Cardiac septum (tissue), 1 donor: Measurements from ENCODE around the gene CCM2. TPM values are rescaled to one million over a fixed set of nuclear protein-coding genes. Genes with fewer than 3 reads are reported as not detected.

Experiments used
- DNase-seq: peaks from one replicate; pipeline ENCODE4 v3.0.0-alpha.2; 2020; ENCODE audit warnings: low spot score
- intact Hi-C: fragments of 100-400 bp; cut with DNase I; formaldehyde crosslinking; loops from one replicate; pipeline ENCODE4 v1.14.0; 2022
- total RNA-seq: library from RNA; stranded (reverse); fragmentation: NEBNext Ultra II Directional; extraction: Animal tissue kit (Norgen Biotek cat#: 25700); gene quantifications from one replicate; pipeline ENCODE4 v1.2.1, GENCODE V29; 2021
- donor health status: DM: no; HTN: no; CAD: no.

Gene CCM2
- total RNA-seq, 1 donor from 2014 or later = 35.3 TPM

GRCh38 chr7:45053941-45054340 lies 53.9 kb downstream of the CCM2 start:
- no peak for DNase-seq
- intact Hi-C loops = no loop called here

DNA sequence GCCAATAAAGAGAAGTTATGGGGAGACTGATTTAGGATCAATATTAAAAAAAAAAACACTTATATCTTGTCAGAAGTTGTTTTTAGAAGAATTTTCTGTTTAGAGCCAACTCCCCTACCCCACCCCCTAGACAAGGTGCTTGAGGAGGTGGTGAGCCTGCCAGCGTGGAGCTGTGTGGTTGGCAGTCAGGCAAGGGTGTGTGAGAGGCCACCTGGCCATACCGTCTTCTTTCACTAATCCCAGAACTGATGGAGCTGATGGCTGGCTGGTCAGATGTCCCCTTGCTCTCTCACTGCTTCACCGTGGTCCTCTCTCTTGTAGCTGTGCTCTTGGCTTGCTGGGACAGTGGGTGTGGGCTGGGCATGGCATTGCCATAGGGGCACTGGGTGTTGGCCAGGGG lies 54.4 kb downstream of the CCM2 start:
- intact Hi-C loops = no loop called here
- no peak for DNase-seq

GRCh38 chr7:45055016-45055415 lies 55.0 kb downstream of the CCM2 start:
- intact Hi-C loops = no loop called here
- DNase-seq = no peak

GRCh38 chr7:45055594-45056219 lies 55.7 kb downstream of the CCM2 start:
- intact Hi-C loops = no loop called here
- no peak for DNase-seq

GRCh38 chr7:45057878-45058277 lies 57.9 kb downstream of the CCM2 start:
- no peak for DNase-seq
- intact Hi-C loops = no loop called here

DNA sequence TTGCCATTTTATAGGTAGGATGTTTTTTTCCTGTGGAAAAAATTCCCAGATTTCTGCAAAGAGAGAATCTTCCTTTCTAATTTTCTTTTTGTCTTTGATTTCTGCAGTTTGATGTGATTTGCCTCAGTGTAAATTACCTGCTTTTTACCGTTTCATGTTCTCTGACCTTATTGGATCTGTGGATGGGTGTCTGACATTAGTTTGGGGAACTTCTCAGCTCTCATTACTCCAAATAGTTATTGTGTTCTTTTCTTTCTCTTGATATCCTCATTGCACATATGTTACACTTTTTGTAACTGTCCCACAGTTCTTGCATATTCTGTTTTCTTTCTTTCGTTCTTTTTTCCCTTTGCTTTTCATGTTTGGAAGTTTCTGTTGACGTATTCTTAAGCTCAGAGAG lies 60.3 kb downstream of the CCM2 start:
- intact Hi-C loops = no loop called here

DNA sequence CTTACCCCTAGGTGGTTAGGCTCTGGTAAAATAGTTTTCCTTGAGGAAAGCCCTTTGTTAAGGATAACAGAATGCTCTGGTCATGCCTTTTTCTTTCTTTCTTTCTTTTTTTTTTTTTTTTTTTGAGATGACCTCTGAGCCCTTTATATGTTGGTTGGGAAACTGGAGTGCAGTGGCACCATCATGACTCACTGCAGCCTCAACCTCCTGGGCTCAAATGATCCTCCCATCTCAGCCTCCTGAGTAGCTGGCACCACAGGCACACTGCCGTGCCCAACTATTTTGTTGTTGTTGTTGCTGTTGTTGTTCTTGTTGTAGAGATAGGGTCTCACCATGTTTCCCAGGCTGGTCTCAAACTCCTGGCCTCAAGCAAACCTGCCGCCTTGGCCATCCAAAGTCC lies 61.4 kb downstream of the CCM2 start:
- DNase-seq = no peak
- intact Hi-C loops = no loop called here

More for the DNA sequence above, 60.3 kb downstream of the CCM2 start:
- DNase-seq = no peak

DNA sequence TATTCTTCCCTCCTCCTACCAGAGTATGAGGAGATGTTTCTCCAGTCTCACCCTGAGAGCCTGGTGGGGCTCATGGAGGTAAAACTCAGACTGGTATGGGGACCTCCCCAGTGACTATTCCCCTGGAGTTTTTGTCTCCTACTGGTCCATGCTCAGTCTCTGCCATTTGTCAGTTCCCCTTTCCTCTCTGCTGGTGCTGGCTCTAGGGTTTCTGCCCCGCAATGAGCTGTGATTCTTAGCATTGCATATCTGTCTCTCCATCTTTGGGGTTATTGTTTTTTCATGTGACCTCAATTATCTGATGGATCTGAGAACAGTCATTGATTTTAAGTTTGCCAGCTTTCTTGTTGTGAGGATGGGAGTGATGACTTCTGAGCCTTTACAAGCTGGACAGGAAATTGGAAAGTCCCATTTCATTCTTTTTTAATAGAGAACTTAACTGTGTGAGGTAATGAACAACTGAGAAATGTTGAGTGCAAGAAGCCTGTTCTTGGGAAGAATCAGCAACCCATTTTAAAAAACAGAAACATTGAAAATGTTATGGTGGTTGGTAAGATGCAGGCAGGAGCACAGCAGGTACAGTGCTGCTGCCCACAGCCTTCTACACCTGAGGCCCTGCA lies 61.9 kb downstream of the CCM2 start:
- no peak for DNase-seq
- intact Hi-C loops = no loop called here

- DNase-seq = no peak
- intact Hi-C loops = no loop called here
These were observed 64.2 kb downstream of the CCM2 start for GRCh38 chr7:45064047-45064725.

DNA sequence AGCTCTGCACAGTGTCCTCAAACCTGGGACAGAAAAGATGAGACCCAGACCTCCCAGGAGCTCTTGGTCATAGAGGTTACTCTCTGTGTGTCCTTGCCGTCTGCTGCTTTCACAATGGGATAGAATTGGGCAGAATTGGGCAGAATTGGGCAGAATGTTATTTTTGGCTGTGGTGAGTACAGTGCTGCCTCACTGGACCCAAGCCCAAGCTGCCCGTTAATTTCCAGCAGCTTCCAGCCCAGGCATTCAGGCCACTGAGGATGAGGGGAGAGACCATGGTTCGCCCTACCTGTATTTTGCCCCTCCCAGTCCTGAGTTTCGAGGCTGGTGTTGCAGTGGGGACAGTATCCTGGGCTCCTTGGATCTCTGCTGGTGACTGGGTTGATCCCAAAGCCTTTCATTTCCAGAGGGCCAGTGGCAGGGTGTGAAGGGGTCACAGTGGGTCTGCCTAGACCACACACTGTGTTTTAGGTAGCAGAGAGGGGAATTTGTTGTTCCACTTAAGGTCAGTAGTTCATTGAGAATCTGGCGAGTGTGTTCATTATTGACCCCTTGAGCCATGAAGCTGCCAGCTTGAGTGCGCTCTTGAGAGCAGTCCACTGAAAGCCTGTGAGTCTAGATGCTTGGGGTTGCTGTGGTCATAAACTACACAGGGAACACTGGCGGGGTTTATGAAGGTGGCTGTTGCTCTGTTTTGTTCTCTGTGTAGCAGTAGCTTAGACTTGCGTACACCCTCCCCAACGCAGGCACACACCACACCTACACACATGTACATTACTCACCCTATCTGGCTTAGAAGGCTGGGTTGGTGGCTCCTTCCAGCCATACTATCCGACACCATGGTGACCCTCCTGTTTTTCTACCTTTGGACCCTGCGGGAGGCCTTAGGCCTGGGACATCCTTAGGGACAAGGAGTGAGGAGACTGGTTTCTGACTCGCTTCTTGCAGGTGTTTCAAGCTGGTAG lies 65.3 kb downstream of the CCM2 start:
- intact Hi-C loops = no loop called here
- DNase-seq = no peak

DNA sequence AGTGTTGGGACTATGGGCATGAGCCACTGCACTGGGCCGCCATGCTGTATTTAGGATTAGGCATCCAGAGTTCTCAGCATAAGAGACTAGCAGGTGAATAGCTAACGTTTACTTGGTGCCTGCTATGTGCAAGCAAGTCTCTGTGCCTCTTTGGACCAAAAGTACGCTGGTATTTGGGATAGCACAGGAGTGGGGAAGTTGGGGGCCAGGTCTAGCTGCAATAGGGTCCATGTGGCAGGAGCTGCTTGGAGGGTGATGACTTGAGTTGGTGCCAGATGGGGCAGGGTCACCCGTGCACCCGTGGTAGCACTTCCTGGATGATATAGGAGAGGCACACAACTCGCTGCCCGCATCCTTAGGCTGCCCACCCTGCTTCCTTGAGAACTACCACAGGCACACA lies 66.4 kb downstream of the CCM2 start:
- intact Hi-C loops = no loop called here
- DNase-seq = no peak

- intact Hi-C loops = no loop called here
- DNase-seq = no peak
These were observed 67.6 kb downstream of the CCM2 start for GRCh38 chr7:45067582-45067981.

DNA sequence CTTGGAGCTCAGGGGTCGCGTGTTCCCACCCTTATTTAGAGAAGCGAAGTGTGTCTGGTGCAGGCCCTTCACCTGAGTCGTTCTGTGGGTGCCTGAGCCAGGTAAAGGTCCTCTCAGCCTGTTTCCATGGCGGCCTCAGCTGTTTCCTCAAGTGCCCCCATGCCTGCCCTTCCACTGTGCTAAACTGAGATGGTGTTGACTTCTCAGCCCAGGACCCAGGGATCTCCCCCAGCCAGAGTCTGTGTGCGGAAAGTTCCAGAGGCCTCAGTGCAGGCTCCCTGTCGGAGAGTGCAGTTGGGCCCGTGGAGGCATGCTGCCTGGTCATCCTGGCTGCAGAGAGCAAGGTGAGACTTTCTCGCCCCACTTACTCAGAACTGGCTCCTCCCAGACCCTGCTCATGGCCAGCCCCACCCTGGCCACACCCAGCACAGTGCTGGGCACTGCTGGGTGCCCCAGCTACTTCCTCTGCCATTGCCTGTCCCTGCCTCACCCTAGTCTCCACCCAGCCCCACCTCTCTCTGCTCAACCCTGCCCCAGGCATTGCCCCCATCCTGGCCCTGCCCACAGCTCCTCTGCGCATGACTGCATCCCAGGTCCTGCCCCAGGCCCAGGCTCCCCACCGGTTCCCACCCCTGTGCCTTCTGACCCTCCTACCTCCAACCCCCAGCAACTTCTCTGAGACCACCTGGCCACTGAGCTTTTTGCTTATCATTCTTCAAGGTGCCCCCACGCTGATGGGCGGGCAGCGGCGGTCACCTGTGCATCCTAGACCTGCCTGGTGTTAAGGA lies 68.4 kb downstream of the CCM2 start:
- intact Hi-C loops = no loop called here
- DNase-seq = no peak

GRCh38 chr7:45069444-45070253 lies 69.6 kb downstream of the CCM2 start:
- intact Hi-C loops = no loop called here
- no peak for DNase-seq

- intact Hi-C loops = no loop called here
- no peak for DNase-seq
These were observed 70.2 kb downstream of the CCM2 start for GRCh38 chr7:45070254-45070642.

DNA sequence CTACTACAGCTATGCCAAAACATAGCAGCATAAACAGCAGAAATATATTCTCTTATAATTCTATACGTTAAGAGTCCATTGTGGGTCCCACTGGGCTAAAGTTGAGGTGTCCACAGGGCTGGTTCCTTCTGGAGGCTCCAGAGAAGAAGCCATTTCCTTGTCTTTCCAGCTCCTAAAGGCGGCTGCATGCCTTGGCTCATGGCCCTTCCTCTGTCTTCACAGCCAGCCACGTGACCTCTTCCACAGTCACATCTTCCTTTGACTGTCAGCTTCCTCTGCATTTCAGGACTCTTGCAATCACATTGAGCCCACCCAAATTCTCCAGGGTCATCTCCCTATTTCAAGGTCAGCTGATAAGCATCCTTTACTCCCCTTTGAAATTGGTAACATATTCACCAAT lies 71.5 kb downstream of the CCM2 start:
- no peak for DNase-seq
- intact Hi-C loops = no loop called here

DNA sequence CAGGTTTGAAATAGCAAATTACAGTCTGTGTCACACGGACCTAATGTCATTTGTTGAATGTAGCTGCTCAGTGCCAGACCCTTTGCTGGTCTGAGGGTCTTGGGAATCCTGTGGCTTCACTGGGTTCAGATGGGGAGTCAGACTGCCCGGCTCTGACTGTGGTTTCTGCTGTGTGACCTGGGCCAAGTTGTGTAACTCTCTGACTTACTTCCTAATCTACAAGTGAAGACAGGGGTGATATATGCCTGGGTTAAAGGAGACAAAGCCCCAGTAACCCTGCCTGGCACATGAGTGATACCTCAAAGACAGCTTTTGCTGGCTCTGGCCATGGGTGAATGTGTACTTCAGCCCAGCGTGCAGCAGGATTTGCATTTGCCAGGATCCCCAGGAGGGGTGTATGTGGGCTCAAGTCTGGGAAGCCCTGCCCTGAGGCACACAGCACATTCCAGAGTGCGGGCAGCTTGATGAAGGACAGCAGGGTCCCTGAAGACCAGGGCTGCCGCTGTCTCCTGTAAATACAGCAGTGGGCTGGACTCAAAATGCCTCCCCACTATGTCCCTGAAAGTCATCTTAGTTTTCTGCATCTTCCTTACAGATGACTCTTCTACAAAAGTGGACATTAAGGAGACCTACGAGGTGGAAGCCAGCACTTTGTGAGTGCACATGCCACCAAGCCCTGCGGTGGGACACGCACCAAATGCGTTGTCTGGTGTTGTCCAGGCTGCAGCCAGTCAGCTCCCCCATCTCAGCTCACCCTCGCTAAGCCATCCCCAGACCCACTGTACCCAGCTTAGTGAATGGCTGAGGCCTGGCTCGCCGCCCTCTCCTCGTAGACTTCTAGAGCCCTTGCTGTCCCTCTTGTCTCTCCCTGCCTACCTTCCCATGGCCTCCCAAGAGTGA lies 72.4 kb downstream of the CCM2 start:
- intact Hi-C loops = no loop called here
- no peak for DNase-seq
